ENCODE results near the gene CYP2C8. TPM values are rescaled to one million over a fixed set of nuclear protein-coding genes. Genes with fewer than 3 reads are reported as not detected.

Gene CYP2C8
- total and polyA plus RNA-seq, 2 donors (not counting 3 experiments of a cell fraction or from before 2014, with no cell fraction given), result 0.06 TPM; not detected in 1

DNA sequence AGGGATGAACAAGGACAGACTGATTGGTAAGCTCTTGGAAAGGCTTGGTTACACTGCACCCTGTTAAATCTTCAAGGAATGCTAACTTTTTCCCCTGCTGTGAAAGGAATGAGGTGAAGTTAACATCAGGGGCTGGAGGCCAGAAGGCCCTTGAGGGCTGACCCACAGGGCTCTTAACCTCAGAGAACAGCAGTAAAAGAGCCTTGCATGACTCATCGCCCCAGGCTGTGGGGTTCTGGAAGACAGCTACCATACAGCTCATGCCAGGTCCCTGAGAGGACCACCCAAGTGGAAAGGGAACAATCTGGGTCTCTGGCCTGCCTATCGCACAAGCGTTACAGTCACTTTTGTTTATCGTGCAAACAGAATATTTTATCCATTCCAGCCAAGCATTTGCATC is 76.5 kb downstream of the CYP2C8 start:
- H3K9me1 ChIP-seq (replicated peaks; ENCODE audit: control insufficient read depth, extremely low read depth, insufficient read depth, low read length), result no peaks in the 10 kb centered on the region
- no peak overlapping the region for H3K27ac ChIP-seq (ENCODE audit: insufficient read depth, low read depth, low read length)
- no peak overlapping the region for H3K9ac ChIP-seq (replicated peaks; ENCODE audit: extremely low read depth, insufficient read depth, low read length)
- no peaks in the 10 kb centered on the region for H4K20me1 ChIP-seq (replicated peaks; ENCODE audit: control insufficient read depth, extremely low read depth, insufficient read depth, low read length)
- ChIA-PET CTCF (no interaction called here), POLR2A (no interaction called here)
- intact Hi-C loops (cut with micrococcal nuclease) (no loop called here), dilution Hi-C loops (cut with MboI; ENCODE audit: extremely low pct_ligation_motif_present, low sequenced_read_pairs) (no loop called here)
- no peaks in the 10 kb centered on the region for H3K27me3 ChIP-seq (ENCODE audit: control insufficient read depth in 2 of 2, insufficient read depth in 2 of 2, low read length in 2 of 2)
- TF ChIP-seq JUN (IDR thresholded peaks at IDR 0.05; ENCODE audit: borderline replicate concordance, insufficient read depth, insufficient read length, low read depth), result no peak
- TF ChIP-seq FOS (IDR thresholded peaks at IDR 0.05; ENCODE audit: borderline replicate concordance, insufficient read depth, low read length), result no peak
- TF ChIP-seq POLR2A (IDR thresholded peaks at IDR 0.05; ENCODE audit: low read depth, low read length), result no peak
- TF ChIP-seq POLR2AphosphoS5 (IDR thresholded peaks at IDR 0.05; ENCODE audit: insufficient read depth, low read depth, low read length), result no peak
- BruUV-seq (replicated peaks), result no TSS peak
- no peak overlapping the region for H2AFZ ChIP-seq (ENCODE audit: low read depth, low read length)
- no peaks in the 10 kb centered on the region for H3K36me3 ChIP-seq (ENCODE audit: control insufficient read depth in 2 of 2, extremely low read depth in 1 of 2, insufficient read depth in 2 of 2, low read length in 2 of 2)
- no peak overlapping the region for H3K4me2 ChIP-seq (ENCODE audit: insufficient read depth, low read length)
- no peak overlapping the region for H3K4me3 ChIP-seq (replicated peaks in 1 of 3; ENCODE audit: insufficient read depth in 1 of 3, low read depth in 1 of 3, low read length in 3 of 3)
- FAIRE-seq (no peak), DNase-seq (ENCODE audit: low read depth, low spot score) (no peak)
- H3K79me2 ChIP-seq (ENCODE audit: control insufficient read depth, insufficient read depth, low read length), result no peaks in the 10 kb centered on the region
- H3K9me3 ChIP-seq (replicated peaks; ENCODE audit: control insufficient read depth, insufficient read depth, low read length), result no peaks in the 10 kb centered on the region
- no peaks in the 10 kb centered on the region for H3K4me1 ChIP-seq (ENCODE audit: control insufficient read depth, extremely low read depth, insufficient read depth, low read length)

DNA sequence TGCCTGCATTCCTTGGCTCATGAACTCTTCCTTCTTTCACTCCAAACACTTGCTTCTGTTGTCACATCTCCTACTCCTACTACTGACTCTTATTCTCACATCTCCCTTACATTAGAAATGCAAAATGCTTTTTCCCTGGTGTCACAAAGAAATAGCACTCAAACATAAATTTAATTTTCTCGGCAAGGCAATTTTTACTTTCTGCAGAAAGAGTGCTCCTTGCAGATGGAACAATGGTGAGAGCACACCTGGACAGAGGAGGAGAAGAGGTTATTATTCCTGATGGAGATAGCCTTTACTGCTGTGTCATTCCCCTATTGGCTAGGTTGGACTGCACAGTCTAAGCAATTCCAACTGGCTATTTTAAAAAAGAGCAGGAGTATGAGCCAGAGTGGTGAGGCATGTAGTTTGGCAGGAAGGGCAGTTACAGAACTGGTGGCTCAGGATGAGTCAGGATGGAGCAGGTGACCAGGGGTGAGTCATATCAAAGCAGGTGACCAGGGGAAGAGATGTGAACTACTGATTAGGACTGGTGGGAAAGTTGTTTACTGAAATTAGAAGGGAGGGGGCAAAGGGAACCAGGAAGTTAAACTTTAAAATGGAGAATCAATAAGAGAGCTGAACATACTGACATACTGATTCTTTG is 77.9 kb downstream of the CYP2C8 start:
- Histone ChIP-seq H3K4me2 (ENCODE audit: insufficient read depth, low read length) (no peak overlapping the region), H3K9me1 (replicated peaks; ENCODE audit: control insufficient read depth, extremely low read depth, insufficient read depth, low read length) (no peaks in the 10 kb centered on the region), H4K20me1 (replicated peaks; ENCODE audit: control insufficient read depth, extremely low read depth, insufficient read depth, low read length) (no peaks in the 10 kb centered on the region), H3K27ac (ENCODE audit: insufficient read depth, low read depth, low read length) (no peak overlapping the region), H3K4me1 (ENCODE audit: control insufficient read depth, extremely low read depth, insufficient read depth, low read length) (no peaks in the 10 kb centered on the region), H3K9ac (replicated peaks; ENCODE audit: extremely low read depth, insufficient read depth, low read length) (no peak overlapping the region), H3K4me3 (replicated peaks in 1 of 3; ENCODE audit: insufficient read depth in 1 of 3, low read depth in 1 of 3, low read length in 3 of 3) (no peak overlapping the region), H3K79me2 (ENCODE audit: control insufficient read depth, insufficient read depth, low read length) (no peaks in the 10 kb centered on the region), H3K9me3 (replicated peaks; ENCODE audit: control insufficient read depth, insufficient read depth, low read length) (no peaks in the 10 kb centered on the region), H3K27me3 (ENCODE audit: control insufficient read depth in 2 of 2, insufficient read depth in 2 of 2, low read length in 2 of 2) (no peaks in the 10 kb centered on the region), H3K36me3 (ENCODE audit: control insufficient read depth in 2 of 2, extremely low read depth in 1 of 2, insufficient read depth in 2 of 2, low read length in 2 of 2) (no peaks in the 10 kb centered on the region), H2AFZ (ENCODE audit: low read depth, low read length) (no peak overlapping the region)
- DNase-seq (ENCODE audit: low read depth, low spot score), result no peak
- FAIRE-seq, result no peak
- intact Hi-C loops (cut with micrococcal nuclease) (no loop called here), dilution Hi-C loops (cut with MboI; ENCODE audit: extremely low pct_ligation_motif_present, low sequenced_read_pairs) (no loop called here)
- BruUV-seq (replicated peaks), result no TSS peak
- TF ChIP-seq MYC (IDR thresholded peaks at IDR 0.05; ENCODE audit: low read depth, low read length) (no peak), EZH2 (IDR thresholded peaks at IDR 0.05; ENCODE audit: borderline replicate concordance, low read depth, low read length, severe bottlenecking) (no peak), POLR2A (IDR thresholded peaks at IDR 0.05; ENCODE audit: low read depth, low read length) (no peak), JUN (IDR thresholded peaks at IDR 0.05; ENCODE audit: borderline replicate concordance, insufficient read depth, insufficient read length, low read depth) (no peak), POLR2AphosphoS5 (IDR thresholded peaks at IDR 0.05; ENCODE audit: insufficient read depth, low read depth, low read length) (no peak), FOS (IDR thresholded peaks at IDR 0.05; ENCODE audit: borderline replicate concordance, insufficient read depth, low read length) (no peak)
- TF ChIP-seq, protein P1, sequence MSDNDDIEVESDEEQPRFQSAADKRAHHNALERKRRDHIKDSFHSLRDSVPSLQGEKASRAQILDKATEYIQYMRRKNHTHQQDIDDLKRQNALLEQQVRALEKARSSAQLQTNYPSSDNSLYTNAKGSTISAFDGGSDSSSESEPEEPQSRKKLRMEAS (IDR thresholded peaks at IDR 0.05; ENCODE audit: insufficient read depth, insufficient read length), result no peak
- CTCF ChIA-PET, result no interaction called here
- POLR2A ChIA-PET, result no interaction called here
